ENCODE data around the gene LARP1.

Gene LARP1

DNA sequence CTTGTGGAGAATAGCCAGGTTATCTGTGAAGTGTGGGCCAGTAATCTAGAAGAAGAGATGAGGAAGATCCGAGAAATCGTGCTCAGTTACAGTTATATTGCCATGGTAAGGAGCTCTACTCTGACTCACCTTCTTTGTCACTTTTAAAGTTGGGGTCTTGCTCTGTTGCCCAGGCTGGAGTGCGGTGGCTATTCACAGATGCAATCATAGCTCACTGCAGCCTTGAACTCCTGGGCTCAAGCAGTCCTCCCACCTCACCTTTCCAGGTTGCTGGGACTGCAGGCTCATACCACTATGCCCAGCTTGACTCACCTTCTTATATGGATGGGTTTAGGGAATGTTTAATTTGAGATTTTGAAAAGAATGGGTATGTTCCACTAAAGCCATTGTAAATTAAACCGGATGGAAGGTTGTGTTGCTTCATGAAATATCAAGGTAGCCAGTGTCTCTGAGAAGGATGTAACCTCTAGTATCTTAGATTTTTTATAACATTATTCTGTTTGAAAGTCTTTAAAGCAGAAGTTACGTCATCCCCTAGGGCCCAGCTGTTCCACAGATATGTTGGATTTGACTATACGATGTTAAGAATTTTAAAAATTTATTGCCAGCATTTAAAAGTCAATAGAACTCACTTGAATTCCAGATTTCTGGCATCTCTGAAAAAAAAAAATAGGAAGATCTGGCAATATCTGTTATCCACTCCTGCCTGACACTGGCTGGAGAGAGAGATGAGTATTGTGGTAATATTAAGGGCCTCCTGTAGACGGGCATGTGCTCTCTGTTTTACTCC lies 108.3 kb downstream of the LARP1 start:
- no peak overlapping the region for H3K4me3 ChIP-seq (ENCODE audit: low read depth, low read length)
- TF ChIP-seq, protein P1, sequence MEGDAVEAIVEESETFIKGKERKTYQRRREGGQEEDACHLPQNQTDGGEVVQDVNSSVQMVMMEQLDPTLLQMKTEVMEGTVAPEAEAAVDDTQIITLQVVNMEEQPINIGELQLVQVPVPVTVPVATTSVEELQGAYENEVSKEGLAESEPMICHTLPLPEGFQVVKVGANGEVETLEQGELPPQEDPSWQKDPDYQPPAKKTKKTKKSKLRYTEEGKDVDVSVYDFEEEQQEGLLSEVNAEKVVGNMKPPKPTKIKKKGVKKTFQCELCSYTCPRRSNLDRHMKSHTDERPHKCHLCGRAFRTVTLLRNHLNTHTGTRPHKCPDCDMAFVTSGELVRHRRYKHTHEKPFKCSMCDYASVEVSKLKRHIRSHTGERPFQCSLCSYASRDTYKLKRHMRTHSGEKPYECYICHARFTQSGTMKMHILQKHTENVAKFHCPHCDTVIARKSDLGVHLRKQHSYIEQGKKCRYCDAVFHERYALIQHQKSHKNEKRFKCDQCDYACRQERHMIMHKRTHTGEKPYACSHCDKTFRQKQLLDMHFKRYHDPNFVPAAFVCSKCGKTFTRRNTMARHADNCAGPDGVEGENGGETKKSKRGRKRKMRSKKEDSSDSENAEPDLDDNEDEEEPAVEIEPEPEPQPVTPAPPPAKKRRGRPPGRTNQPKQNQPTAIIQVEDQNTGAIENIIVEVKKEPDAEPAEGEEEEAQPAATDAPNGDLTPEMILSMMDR (IDR thresholded peaks at IDR 0.05; ENCODE audit: low read depth, low read length, missing control alignments): no peak
- in situ Hi-C loops (cut with HindIII; ENCODE audit: low sequenced_read_pairs): no loop called here

DNA sequence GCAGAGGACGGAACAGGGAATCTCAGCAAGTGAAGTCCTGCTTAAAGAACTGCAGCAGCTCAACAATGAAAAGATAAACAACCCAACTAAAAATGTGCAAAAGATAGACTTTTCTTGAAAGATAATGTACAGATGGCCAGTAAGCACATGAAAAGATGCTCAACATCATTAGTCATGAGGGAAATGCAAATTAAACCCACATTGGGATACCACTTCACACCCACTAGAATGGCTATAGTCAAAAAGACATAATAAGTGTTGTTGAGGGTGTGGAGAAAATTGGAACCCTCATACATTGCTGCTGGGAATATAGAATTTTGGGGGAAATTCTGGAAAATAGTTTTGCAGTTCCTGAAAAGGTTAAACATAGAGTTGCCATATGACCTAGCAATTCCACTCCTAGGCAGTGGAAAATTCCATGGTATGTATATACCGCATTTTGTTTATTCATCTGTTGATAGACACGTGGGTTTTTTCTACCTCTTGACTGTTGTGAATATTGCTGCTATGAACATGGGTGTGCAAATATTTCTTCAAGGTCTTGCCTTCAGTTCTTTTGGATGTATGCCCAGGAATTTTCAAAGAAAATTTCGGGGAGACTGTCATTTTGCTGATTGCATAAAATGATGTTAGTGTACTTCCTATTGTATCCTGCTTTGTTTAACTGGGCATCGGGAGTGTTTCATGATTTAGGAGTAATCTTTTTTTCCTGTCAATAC lies 110.4 kb downstream of the LARP1 start:
- H3K4me3 ChIP-seq (ENCODE audit: low read depth, low read length): no peak overlapping the region
- TF ChIP-seq, protein P1 (IDR thresholded peaks at IDR 0.05; ENCODE audit: low read depth, low read length, missing control alignments): no peak
- no peak for DNase-seq (ENCODE audit: low read depth)
- in situ Hi-C loops (cut with HindIII; ENCODE audit: low sequenced_read_pairs): no loop called here

More for the DNA sequence above, 108.3 kb downstream of the LARP1 start:
- no peak for DNase-seq (ENCODE audit: low read depth)

DNA sequence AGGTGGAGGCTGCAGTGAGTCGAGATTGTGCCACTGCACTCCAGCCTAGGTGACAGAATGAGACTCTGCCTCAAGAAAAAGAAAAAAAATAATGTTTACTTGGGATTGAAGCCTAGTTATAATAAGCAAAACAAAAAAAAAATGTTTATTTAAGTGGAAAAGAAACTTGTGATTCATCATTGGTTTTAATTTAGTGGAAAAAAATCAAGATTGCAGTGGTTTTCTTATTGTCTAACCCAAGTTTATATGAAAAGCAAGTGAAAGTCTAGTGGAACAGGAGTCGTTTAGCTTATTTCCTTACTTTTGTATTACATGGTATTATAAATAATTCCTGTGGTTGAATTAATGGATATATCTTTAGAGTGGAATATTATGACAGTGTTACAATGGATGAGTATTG lies 111.7 kb downstream of the LARP1 start:
- TF ChIP-seq, protein P1 (IDR thresholded peaks at IDR 0.05; ENCODE audit: low read depth, low read length, missing control alignments): no peak
- H3K4me3 ChIP-seq (ENCODE audit: low read depth, low read length): no peak overlapping the region
- DNase-seq (ENCODE audit: low read depth): peak; percentile 23
- in situ Hi-C loops (cut with HindIII; ENCODE audit: low sequenced_read_pairs): no loop called here
